GM12872 (cell line): ENCODE data around the gene METTL23.

Source experiments
- CTCF ChIP-seq: IDR thresholded peaks from 3 replicates; pipeline ENCODE4 v1.5.1; 2011; ENCODE audit warnings: low read depth, mild to moderate bottlenecking, low read length, moderate library complexity; ENCODE audit not compliant: insufficient read depth

Gene METTL23

DNA sequence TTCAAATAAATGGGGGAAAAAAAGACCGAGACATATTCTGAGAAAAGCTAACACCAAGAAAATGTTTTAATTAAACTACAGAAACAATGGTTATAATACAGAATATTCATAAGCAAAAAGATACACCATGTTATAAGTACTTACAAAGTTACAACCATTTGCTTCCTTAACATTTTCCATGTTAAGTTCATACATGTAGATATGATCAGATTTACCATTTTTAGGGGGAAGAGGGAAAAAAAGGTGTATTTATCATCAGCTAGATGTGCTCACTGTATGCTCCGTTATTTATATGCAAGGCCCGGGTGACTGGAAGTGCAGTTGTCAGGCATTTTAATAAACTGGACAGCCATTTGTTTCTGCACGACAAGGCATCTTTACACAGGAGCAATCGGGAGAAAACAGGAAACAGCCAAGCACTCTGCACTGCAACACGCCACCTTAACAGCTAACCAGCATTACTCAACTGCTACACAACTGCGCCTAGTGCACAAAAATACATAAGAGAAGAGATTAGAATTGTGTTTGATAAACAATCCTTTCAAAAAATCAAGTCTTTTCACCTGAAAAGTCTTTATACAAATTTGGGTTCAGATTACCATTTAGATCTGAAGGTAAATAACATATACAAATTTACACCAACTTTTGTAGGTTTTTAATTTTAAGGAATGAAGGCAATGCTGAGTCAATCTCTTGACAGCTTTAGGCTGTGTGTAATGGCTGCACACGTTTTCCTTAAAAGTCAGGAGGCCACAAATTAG is 7.6 kb downstream of the METTL23 start:
- no peak for TF ChIP-seq CTCF

GRCh38 chr17:76735006-76735405 is 8.4 kb downstream of the METTL23 start:
- TF ChIP-seq CTCF: no peak

GRCh38 chr17:76735586-76736348 is 9.1 kb downstream of the METTL23 start:
- TF ChIP-seq CTCF: no peak

DNA sequence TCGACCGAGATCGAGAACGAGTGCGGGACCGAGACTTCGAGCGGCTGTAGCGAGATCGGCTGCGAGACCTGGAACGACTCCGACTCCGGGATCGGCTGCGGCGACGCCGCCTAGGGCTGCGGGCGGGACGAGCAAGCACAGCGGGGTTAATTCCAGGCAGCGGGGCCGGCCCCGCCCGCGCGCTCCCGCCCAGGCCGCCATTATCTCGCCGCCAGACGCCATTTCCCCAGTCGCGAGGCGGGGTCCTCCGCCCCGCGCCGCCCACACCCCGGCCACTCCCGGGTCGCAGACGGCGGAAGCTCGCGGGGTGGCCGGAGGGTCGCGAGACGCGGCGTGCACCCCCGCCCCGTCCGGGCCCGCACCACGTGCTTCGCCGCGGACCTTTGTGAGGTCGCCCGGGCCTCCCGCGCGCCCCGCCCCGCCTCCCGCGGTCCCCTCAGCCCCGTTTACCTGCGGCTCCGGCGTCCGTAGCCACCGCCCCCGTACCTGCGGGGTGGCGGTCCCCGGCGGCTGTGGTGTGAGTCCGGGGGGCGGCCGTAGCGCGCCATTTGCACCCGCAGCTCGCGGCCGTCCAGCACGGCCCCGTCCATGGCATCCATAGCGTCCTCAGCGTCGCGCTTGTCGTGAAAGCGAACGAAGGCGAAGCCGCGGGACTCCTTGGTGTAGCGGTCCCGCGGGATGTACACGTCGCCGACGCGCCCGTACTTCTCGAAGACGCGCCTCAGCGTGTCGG is 9.9 kb downstream of the METTL23 start:
- TF ChIP-seq CTCF: no peak

DNA sequence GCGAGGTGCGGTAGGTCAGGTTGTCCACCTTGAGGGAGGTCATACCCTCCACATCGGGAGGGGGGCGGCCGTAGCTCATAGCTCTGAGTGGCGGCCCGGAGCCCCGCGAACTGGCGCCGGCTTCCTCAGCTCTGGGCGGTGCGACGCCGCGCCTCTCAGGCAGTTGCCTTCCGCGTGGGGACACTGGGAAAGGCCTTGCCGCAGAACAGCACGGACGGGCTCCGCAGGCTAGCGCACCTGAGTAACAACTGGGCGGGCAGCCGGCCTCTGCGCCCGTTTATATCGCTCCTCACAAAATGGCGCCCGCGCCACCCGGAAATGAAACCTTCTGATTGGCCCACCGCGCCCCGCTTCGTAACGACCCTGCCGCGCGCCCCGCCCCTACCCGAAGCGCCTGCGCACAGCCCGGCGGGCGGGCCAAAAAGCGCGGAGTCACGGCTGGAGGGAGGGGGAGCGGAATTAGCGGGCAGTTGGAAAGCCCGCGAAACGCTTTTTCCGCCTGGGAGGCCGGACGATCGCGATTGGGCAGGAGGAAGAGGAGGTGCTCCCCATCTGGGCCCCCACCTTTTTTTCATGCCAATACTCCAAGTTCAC is 10.5 kb downstream of the METTL23 start, which contains the start of gene SRSF2:
Gene SRSF2, minus strand, starts transcription at position 250 of the 594 bp plus-strand sequence. Its CDS starts 171 bp downstream, at position 79.
- no peak for TF ChIP-seq CTCF

DNA sequence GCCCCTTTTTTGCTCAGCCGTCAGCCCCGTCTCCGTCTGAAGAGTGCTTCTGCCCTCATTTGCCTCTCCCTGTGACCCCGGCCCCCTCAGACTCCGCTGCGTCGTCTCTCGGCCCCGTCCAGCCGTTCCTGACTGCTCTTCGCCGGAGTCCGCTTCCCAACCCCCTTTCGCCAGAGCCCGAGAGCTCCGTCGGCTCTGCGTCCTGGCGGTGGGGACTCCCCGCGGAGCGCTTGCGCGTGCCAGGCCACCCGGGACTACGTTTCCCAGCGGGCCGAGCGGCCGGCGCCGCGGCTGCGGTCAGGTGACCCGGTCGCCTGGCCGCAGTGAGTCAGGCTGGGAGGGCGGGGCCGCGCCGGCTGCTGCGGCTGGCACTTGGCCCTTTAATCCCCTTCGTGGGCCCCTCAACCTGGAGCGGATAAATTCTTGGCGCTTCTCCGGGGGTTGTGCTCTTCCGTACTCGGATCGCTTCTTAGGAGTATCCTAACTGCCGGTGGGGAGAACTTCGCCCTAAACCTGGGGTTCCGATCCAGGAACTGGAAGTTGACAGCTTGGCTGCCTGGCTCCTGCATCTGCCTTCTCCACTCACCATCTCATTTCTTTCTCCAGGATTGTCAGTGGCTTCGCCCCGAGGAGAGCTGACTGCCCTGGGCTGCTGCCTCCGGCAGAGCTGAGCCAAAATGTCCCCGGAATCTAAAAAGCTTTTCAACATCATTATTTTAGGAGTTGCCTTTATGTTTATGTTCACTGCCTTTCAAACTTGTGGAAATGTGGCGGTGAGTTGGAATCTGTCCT is 11.2 kb downstream of the METTL23 start, which contains the start of gene MFSD11:
Gene MFSD11, plus strand, starts transcription at position 444 of the 792 bp plus-strand sequence. Its CDS starts 234 bp downstream, at position 678.
- no peak for TF ChIP-seq CTCF
